Gastroesophageal sphincter (tissue), 3 donors: Measurements from ENCODE around the gene CSMD2.

Experiments used
- EP300 ChIP-seq: sonication (generic); formaldehyde crosslinking; IDR thresholded peaks from one replicate; pipeline ENCODE4 v1.6.1; 2017; ENCODE audit warnings: antibody characterized with exemption, mild to moderate bottlenecking
- POLR2A ChIP-seq, 2 donors: fragments of 450-650 bp; IDR thresholded peaks; one replicate each; pipeline ENCODE4 v1.6.1; 2017; ENCODE audit warnings: antibody characterized with exemption in 2 of 2, mild to moderate bottlenecking in 2 of 2, moderate library complexity in 1 of 2
- POLR2AphosphoS5 ChIP-seq: sonication (generic); formaldehyde crosslinking; IDR thresholded peaks from one replicate; pipeline ENCODE4 v1.6.1; 2017; ENCODE audit warnings: antibody characterized with exemption
- TF ChIP-seq, protein P1 (sequence below), 4 experiments: fragments of 200-600 bp in 2 of 4; fragments of 450-650 bp in 2 of 4; sonication (generic) in 1 of 4; IDR thresholded peaks; one replicate each; pipeline ENCODE4 v1.5.1; 2017 to 2019; ENCODE audit warnings: antibody characterized with exemption in 4 of 4, mild to moderate bottlenecking in 2 of 4, moderate library complexity in 2 of 4

DNA sequence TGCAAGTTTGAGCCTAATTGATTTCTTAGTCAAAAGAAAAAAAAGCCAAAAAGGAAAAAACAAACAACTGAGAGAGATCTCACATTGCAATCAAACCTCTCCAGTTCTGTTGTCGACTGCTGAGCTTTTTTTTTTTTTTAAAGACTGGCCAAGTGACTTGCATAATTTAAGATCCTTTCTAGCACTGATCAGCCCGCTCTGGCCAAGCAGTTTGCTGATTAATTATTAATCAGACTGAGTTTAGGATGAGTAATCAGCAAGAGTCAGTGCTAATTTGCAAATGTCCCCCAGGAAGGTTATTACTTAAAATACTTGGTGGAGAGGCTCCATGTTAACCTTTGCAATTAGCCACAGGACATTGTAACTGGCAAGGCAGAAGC is 261.8 kb downstream of the CSMD2 start:
- no peak for TF ChIP-seq POLR2AphosphoS5
- TF ChIP-seq, protein P1, sequence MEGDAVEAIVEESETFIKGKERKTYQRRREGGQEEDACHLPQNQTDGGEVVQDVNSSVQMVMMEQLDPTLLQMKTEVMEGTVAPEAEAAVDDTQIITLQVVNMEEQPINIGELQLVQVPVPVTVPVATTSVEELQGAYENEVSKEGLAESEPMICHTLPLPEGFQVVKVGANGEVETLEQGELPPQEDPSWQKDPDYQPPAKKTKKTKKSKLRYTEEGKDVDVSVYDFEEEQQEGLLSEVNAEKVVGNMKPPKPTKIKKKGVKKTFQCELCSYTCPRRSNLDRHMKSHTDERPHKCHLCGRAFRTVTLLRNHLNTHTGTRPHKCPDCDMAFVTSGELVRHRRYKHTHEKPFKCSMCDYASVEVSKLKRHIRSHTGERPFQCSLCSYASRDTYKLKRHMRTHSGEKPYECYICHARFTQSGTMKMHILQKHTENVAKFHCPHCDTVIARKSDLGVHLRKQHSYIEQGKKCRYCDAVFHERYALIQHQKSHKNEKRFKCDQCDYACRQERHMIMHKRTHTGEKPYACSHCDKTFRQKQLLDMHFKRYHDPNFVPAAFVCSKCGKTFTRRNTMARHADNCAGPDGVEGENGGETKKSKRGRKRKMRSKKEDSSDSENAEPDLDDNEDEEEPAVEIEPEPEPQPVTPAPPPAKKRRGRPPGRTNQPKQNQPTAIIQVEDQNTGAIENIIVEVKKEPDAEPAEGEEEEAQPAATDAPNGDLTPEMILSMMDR (IDR thresholded peaks at IDR 0.05), result no peak
- TF ChIP-seq POLR2A (IDR thresholded peaks at IDR 0.05), result no peak
- no peak for TF ChIP-seq EP300
